HTERT RPE-1 (cell line): Measurements from ENCODE around the gene ZNF48.

ENCODE experiments used
- in situ Hi-C: fragments of 300-500 bp; cut with MboI; formaldehyde crosslinking; loops from 4 replicates; pipeline ENCODE4 v1.14.3; 2020; ENCODE audit warnings: low sequenced_read_pairs

Gene ZNF48

GRCh38 chr16:30434852-30435251 lies 39.6 kb downstream of the ZNF48 start:
- in situ Hi-C loops, result loop anchor here (25.0 kb wide), 1 partner anchor 202 kb away; no protein-coding TSS in a partner anchor

GRCh38 chr16:30437511-30438046 lies 42.4 kb downstream of the ZNF48 start:
- in situ Hi-C loops, result loop anchor here (25.0 kb wide), 1 partner anchor 200 kb away; no protein-coding TSS in a partner anchor

GRCh38 chr16:30438835-30439234 lies 43.6 kb downstream of the ZNF48 start:
- in situ Hi-C loops, result loop anchor here (25.0 kb wide), 1 partner anchor 198 kb away; no protein-coding TSS in a partner anchor

- in situ Hi-C loops, result loop anchor here (25.0 kb wide), 1 partner anchor 197 kb away; no protein-coding TSS in a partner anchor
Measured at GRCh38 chr16:30439720-30440348, 44.6 kb downstream of the ZNF48 start.

GRCh38 chr16:30443631-30444030 lies 48.4 kb downstream of the ZNF48 start:
- in situ Hi-C loops, result loop anchor here (25.0 kb wide), 1 partner anchor 194 kb away; no protein-coding TSS in a partner anchor

GRCh38 chr16:30444231-30445148 lies 49.3 kb downstream of the ZNF48 start:
- in situ Hi-C loops, result loop anchor here (25.0 kb wide), 1 partner anchor 193 kb away; no protein-coding TSS in a partner anchor

- in situ Hi-C loops, result loop anchor here (25.0 kb wide), 1 partner anchor 192 kb away; no protein-coding TSS in a partner anchor
Measured at GRCh38 chr16:30445149-30445407, 49.9 kb downstream of the ZNF48 start.

- in situ Hi-C loops, result loop anchor here (25.0 kb wide), 1 partner anchor 192 kb away; no protein-coding TSS in a partner anchor
Measured at GRCh38 chr16:30445408-30446202, 50.4 kb downstream of the ZNF48 start, which contains the start of gene SEPHS2. Gene SEPHS2, minus strand, starts transcription at chr16:30445874. Its CDS starts 147 bp downstream, at chr16:30445727.

GRCh38 chr16:30446203-30446595 lies 51.0 kb downstream of the ZNF48 start:
- in situ Hi-C loops, result loop anchor here (25.0 kb wide), 1 partner anchor 191 kb away; no protein-coding TSS in a partner anchor

- in situ Hi-C loops, result loop anchor here (25.0 kb wide), 1 partner anchor 190 kb away; no protein-coding TSS in a partner anchor
Measured at GRCh38 chr16:30447512-30448226, 52.4 kb downstream of the ZNF48 start.

GRCh38 chr16:30449116-30449435 lies 53.9 kb downstream of the ZNF48 start:
- in situ Hi-C loops, result loop anchor here (25.0 kb wide), 1 partner anchor 188 kb away; no protein-coding TSS in a partner anchor
